OCI-LY7 (cell line): ENCODE results near the gene TXNDC11. TPM values are rescaled to one million over a fixed set of nuclear protein-coding genes. Genes with fewer than 3 reads are reported as not detected.

Experiments used
- BruUV-seq: library from RNA; stranded (reverse); fragments of 400-500 nt; replicated peaks from 2 replicates; lab custom pipeline; 2021; lab: Mats Ljungman, UMichigan
- CTCF ChIA-PET: fragments of 300-600 bp; sonication (Branson Sonifier 250); formaldehyde crosslinking; loops from one replicate; lab custom pipeline; 2022; ENCODE audit warnings: antibody characterized with exemption; ENCODE audit not compliant: unreplicated experiment; lab: Charles Lee
- POLR2A ChIA-PET: fragments of 300-600 bp; sonication (Branson Sonifier 250); formaldehyde crosslinking; loops from one replicate; lab custom pipeline; 2022; ENCODE audit warnings: antibody characterized with exemption; lab: Charles Lee
- DNase-seq: peaks from one replicate; pipeline ENCODE4 v3.0.0-alpha.2; 2015; ENCODE audit warnings: low spot score
- H2AFZ ChIP-seq: fragments of 200-600 bp; sonication (generic), shearing (Covaris generic); 2 replicates; pipeline ENCODE4 v1.6.1; 2014; ENCODE audit warnings: mild to moderate bottlenecking, antibody characterized with exemption, low read length, moderate library complexity
- H3K27ac ChIP-seq: fragments of 200-600 bp; sonication (generic); 2 replicates; pipeline ENCODE4 v1.5.1; 2014; ENCODE audit warnings: mixed run types, low read depth, mild to moderate bottlenecking, moderate library complexity, low read length, inconsistent platforms; ENCODE audit not compliant: poor library complexity, severe bottlenecking
- H3K36me3 ChIP-seq: fragments of 200-600 bp; sonication (generic); 2 replicates; pipeline ENCODE4 v1.6.1; 2014; ENCODE audit warnings: mild to moderate bottlenecking, antibody characterized with exemption, low read length, moderate library complexity, mixed read lengths; ENCODE audit not compliant: insufficient read depth
- H3K4me1 ChIP-seq: fragments of 200-600 bp; sonication (generic); 2 replicates; pipeline ENCODE4 v1.5.1; 2014; ENCODE audit warnings: mild to moderate bottlenecking, low read length; ENCODE audit not compliant: insufficient read depth, poor library complexity, severe bottlenecking
- H3K4me2 ChIP-seq: fragments of 200-600 bp; sonication (generic); 2 replicates; pipeline ENCODE4 v1.6.1; 2014; ENCODE audit warnings: mild to moderate bottlenecking, low read length
- H3K4me3 ChIP-seq: fragments of 200-600 bp; sonication (generic); 2 replicates; pipeline ENCODE4 v1.5.1; 2014; ENCODE audit warnings: mild to moderate bottlenecking, low read depth, low read length; ENCODE audit not compliant: poor library complexity, severe bottlenecking
- H3K79me2 ChIP-seq: fragments of 200-600 bp; sonication (generic); 2 replicates; pipeline ENCODE4 v1.6.1; 2016; ENCODE audit warnings: low read depth, mild to moderate bottlenecking, low read length, moderate library complexity, mixed read lengths; ENCODE audit not compliant: insufficient read depth
- H3K9me2 ChIP-seq: fragments of 200-600 bp; sonication (generic); 2 replicates; pipeline ENCODE4 v1.6.1; 2016; ENCODE audit warnings: mild to moderate bottlenecking, low read length, mixed read lengths; ENCODE audit not compliant: insufficient read depth
- H3K9me3 ChIP-seq: fragments of 200-600 bp; sonication (generic); 2 replicates; pipeline ENCODE4 v1.6.1; 2014; ENCODE audit warnings: mild to moderate bottlenecking, mixed run types, low read length, mixed read lengths
- H4K20me1 ChIP-seq: fragments of 200-600 bp; sonication (generic); 2 replicates; pipeline ENCODE4 v1.6.1; 2014; ENCODE audit warnings: mild to moderate bottlenecking, antibody characterized with exemption, low read length, moderate library complexity, mixed read lengths; ENCODE audit not compliant: insufficient read depth
- EZH2phosphoT487 ChIP-seq: fragments of 200-600 bp; sonication (generic); IDR thresholded peaks from 2 replicates; pipeline ENCODE4 v1.6.1; 2018; ENCODE audit warnings: low read depth, borderline replicate concordance, mild to moderate bottlenecking, mixed run types, antibody characterized with exemption, low read length, moderate library complexity, mixed read lengths
- intact Hi-C: fragments of 100-400 bp; cut with micrococcal nuclease; formaldehyde crosslinking; loops from one replicate; pipeline ENCODE4 v1.10.0; 2022; ENCODE audit not compliant: unreplicated experiment
- total RNA-seq, 2 experiments: library from RNA; depleted of rRNA in 1 of 2; stranded (reverse); fragments of >200 nt in 1 of 2; shearing (Covaris generic) in 1 of 2; gene quantifications; 2 replicates each; pipeline ENCODE4 v1.2.3, GENCODE V29; 2014 to 2022
- TF ChIP-seq, protein P1 (sequence below): fragments of 200-600 bp; sonication (generic); conservative IDR thresholded peaks from 2 replicates; pipeline ENCODE4 v1.5.1; 2014; ENCODE audit warnings: mild to moderate bottlenecking, antibody characterized with exemption, low read length, moderate library complexity, mixed read lengths

Gene TXNDC11
- total RNA-seq, 2 experiments from 2014 or later, result 88.6 to 96.0 TPM

DNA sequence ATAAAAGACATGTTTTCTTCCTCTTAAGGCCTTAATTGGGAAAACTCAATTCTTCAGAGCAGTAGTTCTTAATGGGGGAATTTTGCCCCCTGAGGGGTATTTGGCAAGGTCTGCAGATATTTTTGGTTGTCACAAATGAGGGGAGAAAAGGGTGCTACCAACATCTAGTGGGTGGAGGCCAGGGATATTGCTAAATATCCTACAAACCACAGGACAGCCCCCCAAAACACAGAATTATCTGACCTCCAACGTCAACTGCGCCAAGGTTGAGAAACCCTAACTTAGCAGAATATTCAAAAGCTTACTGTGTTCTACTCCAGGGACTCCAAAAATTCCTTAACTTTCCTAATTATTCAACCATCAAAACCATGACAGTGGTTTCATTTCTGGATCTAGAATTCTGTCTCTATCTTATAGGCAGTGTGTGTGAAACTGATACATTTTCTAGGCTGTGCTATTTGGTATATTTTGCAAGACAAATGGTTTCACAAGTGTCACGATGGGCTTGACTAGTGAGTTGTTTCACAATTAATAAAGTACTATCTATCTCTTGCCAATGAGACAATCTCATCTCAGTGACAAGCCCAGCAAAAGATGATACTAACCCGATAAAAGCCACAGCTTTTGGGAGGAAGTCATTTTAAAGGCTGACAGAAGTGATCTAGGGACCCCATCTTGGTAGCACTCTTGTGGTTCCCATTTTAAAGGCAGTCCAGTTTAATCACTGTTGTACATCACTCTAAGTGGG, 14.7 kb downstream of the TXNDC11 start:
- peaks cover 21% of the 10 kb centered on the region for H3K4me1 ChIP-seq
- peaks cover 97% of the 10 kb centered on the region for H3K36me3 ChIP-seq
- TF ChIP-seq, protein P1, sequence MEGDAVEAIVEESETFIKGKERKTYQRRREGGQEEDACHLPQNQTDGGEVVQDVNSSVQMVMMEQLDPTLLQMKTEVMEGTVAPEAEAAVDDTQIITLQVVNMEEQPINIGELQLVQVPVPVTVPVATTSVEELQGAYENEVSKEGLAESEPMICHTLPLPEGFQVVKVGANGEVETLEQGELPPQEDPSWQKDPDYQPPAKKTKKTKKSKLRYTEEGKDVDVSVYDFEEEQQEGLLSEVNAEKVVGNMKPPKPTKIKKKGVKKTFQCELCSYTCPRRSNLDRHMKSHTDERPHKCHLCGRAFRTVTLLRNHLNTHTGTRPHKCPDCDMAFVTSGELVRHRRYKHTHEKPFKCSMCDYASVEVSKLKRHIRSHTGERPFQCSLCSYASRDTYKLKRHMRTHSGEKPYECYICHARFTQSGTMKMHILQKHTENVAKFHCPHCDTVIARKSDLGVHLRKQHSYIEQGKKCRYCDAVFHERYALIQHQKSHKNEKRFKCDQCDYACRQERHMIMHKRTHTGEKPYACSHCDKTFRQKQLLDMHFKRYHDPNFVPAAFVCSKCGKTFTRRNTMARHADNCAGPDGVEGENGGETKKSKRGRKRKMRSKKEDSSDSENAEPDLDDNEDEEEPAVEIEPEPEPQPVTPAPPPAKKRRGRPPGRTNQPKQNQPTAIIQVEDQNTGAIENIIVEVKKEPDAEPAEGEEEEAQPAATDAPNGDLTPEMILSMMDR, result no peak
- TF ChIP-seq EZH2phosphoT487, result no peak
- no peak for DNase-seq
- H3K4me2 ChIP-seq, result no peak overlapping the region
- H3K4me3 ChIP-seq, result no peak overlapping the region
- H3K79me2 ChIP-seq, result no peaks in the 10 kb centered on the region; the same call in 1 of the 2 replicates
- POLR2A ChIA-PET, result interaction anchor here (1.4 kb wide), 1 partner anchor 12 kb away, joined by 7 read pairs; no protein-coding TSS in a partner anchor
- H2AFZ ChIP-seq, result no peak overlapping the region
- no peaks in the 10 kb centered on the region for H4K20me1 ChIP-seq
- intact Hi-C loops, result no loop called here
- no peaks in the 10 kb centered on the region for H3K9me2 ChIP-seq
- H3K27ac ChIP-seq, result no peak overlapping the region
- CTCF ChIA-PET, result no interaction called here
- no peaks in the 10 kb centered on the region for H3K9me3 ChIP-seq
- no TSS peak for BruUV-seq

DNA sequence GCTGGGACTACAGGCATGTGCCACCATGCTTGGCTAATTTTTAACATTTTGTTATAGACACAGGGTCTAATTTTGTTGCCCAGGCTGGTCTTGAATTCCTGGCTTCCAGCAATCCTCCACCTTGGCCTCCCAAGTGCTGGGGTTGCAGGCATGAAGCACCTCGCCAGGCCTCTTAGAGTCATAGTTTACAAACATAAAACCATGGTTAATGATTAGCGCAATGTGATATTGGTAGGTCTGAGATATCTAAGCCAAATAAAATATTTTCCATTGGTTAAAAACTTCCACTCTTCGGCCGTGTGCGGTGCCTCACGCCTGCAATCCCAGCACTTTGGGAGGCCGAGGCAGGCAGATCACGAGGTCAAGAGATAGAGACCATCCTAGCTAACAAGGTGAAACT, 16.6 kb downstream of the TXNDC11 start:
- ChIA-PET CTCF (no interaction called here), POLR2A (interaction anchor here (1.1 to 1.4 kb wide), 2 partner anchors 14 to 58 kb away, joined by 4 to 7 read pairs; no protein-coding TSS in a partner anchor)
- intact Hi-C loops, result no loop called here
- Histone ChIP-seq H3K4me2 (no peak overlapping the region), H2AFZ (no peak overlapping the region), H3K9me3 (no peaks in the 10 kb centered on the region), H4K20me1 (no peaks in the 10 kb centered on the region), H3K9me2 (no peaks in the 10 kb centered on the region), H3K4me3 (no peak overlapping the region), H3K27ac (no peak overlapping the region), H3K4me1 (peaks cover 22% of the 10 kb centered on the region), H3K36me3 (peaks cover 97% of the 10 kb centered on the region), H3K79me2 (no peaks in the 10 kb centered on the region; the same call in 1 of the 2 replicates)
- BruUV-seq, result no TSS peak
- DNase-seq, result no peak
- TF ChIP-seq, protein P1, result no peak
- no peak for TF ChIP-seq EZH2phosphoT487

- H4K20me1 ChIP-seq, result no peaks in the 10 kb centered on the region
- ChIA-PET POLR2A (no interaction called here), CTCF (no interaction called here)
Measured at GRCh38 chr16:11725457-11725856, 17.2 kb downstream of the TXNDC11 start.

More at GRCh38 chr16:11725457-11725856, 17.2 kb downstream of the TXNDC11 start:
- Histone ChIP-seq H2AFZ (no peak overlapping the region), H3K27ac (no peak overlapping the region), H3K9me3 (no peaks in the 10 kb centered on the region), H3K79me2 (no peaks in the 10 kb centered on the region; the same call in 1 of the 2 replicates), H3K36me3 (peaks cover 98% of the 10 kb centered on the region), H3K9me2 (no peaks in the 10 kb centered on the region), H3K4me3 (no peak overlapping the region), H3K4me1 (peaks cover 22% of the 10 kb centered on the region), H3K4me2 (no peak overlapping the region)
- intact Hi-C loops, result no loop called here
- DNase-seq, result no peak
- BruUV-seq, result no TSS peak
- TF ChIP-seq EZH2phosphoT487, result no peak
- TF ChIP-seq, protein P1, result no peak
